HFFc6 (cell line): ENCODE results near the gene RRM1. TPM values are rescaled to one million over a fixed set of nuclear protein-coding genes. Genes with fewer than 3 reads are reported as not detected.

Source experiments
- DNase-seq: peaks from one replicate; pipeline ENCODE4 v3.0.0-alpha.2; 2018
- H3K27ac Mint-ChIP-seq: 2 replicates; pipeline ENCODE4 v1.8.0; 2020; ENCODE audit warnings: mild to moderate bottlenecking, mixed read lengths
- H3K27me3 Mint-ChIP-seq: 2 replicates; pipeline ENCODE4 v1.8.0; 2021; ENCODE audit warnings: mild to moderate bottlenecking, moderate library complexity, mixed read lengths; ENCODE audit not compliant: insufficient read depth
- H3K36me3 Mint-ChIP-seq: 2 replicates; pipeline ENCODE4 v1.8.0; 2021; ENCODE audit warnings: low read depth, mixed read lengths
- H3K4me1 Mint-ChIP-seq: 2 replicates; pipeline ENCODE4 v1.8.0; 2020; ENCODE audit warnings: low read depth, mixed read lengths
- H3K4me3 Mint-ChIP-seq: 2 replicates; pipeline ENCODE4 v1.8.0; 2020; ENCODE audit warnings: mild to moderate bottlenecking, moderate library complexity, mixed read lengths
- H3K9me3 Mint-ChIP-seq: 2 replicates; pipeline ENCODE4 v1.8.0; 2020; ENCODE audit warnings: mild to moderate bottlenecking, mixed read lengths
- CTCF ChIP-seq: fragments of 200-600 bp; sonication (generic); IDR thresholded peaks from 2 replicates; pipeline ENCODE4 v1.5.0; 2021; ENCODE audit warnings: antibody characterized with exemption, mild to moderate bottlenecking
- total RNA-seq, 6 experiments: library from RNA; stranded (reverse); fragmentation: NEBNext Ultra II Directional; extraction: Animal tissue kit (Norgen Biotek cat#: 25700); gene quantifications; 2 replicates in 1 of 6; 3 replicates in 5 of 6; pipeline ENCODE4 v1.2.3, GENCODE V29; 2021

The RRM1 gene
- total RNA-seq, 6 experiments from 2014 or later, result 68.1 to 145 (median 126) TPM

GRCh38 chr11:4178813-4179662, 84.4 kb downstream of the RRM1 start:
- Mint-ChIP-seq H3K9me3 (no peaks in the 10 kb centered on the region), H3K27ac (no peak overlapping the region), H3K36me3 (no peaks in the 10 kb centered on the region), H3K4me3 (no peak overlapping the region), H3K4me1 (no peaks in the 10 kb centered on the region), H3K27me3 (no peaks in the 10 kb centered on the region; the same call in none of the 2 replicates)
- no peak for TF ChIP-seq CTCF
- no peak for DNase-seq

- no peak overlapping the region for H3K4me3 Mint-ChIP-seq
- TF ChIP-seq CTCF, result no peak
- H3K4me1 Mint-ChIP-seq, result no peaks in the 10 kb centered on the region
- no peaks in the 10 kb centered on the region for H3K9me3 Mint-ChIP-seq
- no peak for DNase-seq
- peaks cover 1% of the 10 kb centered on the region for H3K27me3 Mint-ChIP-seq
- H3K27ac Mint-ChIP-seq, result no peak overlapping the region
- no peaks in the 10 kb centered on the region for H3K36me3 Mint-ChIP-seq
These were observed 86.0 kb downstream of the RRM1 start for GRCh38 chr11:4180441-4181183.

- no peaks in the 10 kb centered on the region for H3K36me3 Mint-ChIP-seq
- peak; percentile 82 for TF ChIP-seq CTCF
- DNase-seq, result peak; percentile 72
- H3K27ac Mint-ChIP-seq, result no peak overlapping the region
- no peak overlapping the region for H3K4me3 Mint-ChIP-seq
- peaks cover 1% of the 10 kb centered on the region; the same call in 1 of the 2 replicates for H3K27me3 Mint-ChIP-seq
- no peaks in the 10 kb centered on the region for H3K9me3 Mint-ChIP-seq
- no peaks in the 10 kb centered on the region for H3K4me1 Mint-ChIP-seq
These were observed 87.5 kb downstream of the RRM1 start for GRCh38 chr11:4181782-4182721.

GRCh38 chr11:4183410-4184057, 88.9 kb downstream of the RRM1 start:
- no peaks in the 10 kb centered on the region for H3K36me3 Mint-ChIP-seq
- no peak for TF ChIP-seq CTCF
- no peaks in the 10 kb centered on the region for H3K4me1 Mint-ChIP-seq
- DNase-seq, result no peak
- H3K27ac Mint-ChIP-seq, result no peak overlapping the region
- no peak overlapping the region for H3K4me3 Mint-ChIP-seq
- no peaks in the 10 kb centered on the region for H3K9me3 Mint-ChIP-seq
- H3K27me3 Mint-ChIP-seq, result peaks cover 1% of the 10 kb centered on the region; the same call in 1 of the 2 replicates
